RPMI8226 (cell line): ENCODE measurements around the gene NUDT4B.
"Not testable (repeated sequence)": the region's sequence is repeated elsewhere in the genome, so short reads cannot be mapped to it uniquely, and the experiment has no call there.

Experiments
- DNase-seq: peaks from one replicate; pipeline ENCODE4 v3.0.0-alpha.2; 2015

The NUDT4B gene

GRCh38 chr1:148743200-148743599 is 5.4 kb upstream of the NUDT4B start:
- not testable (repeated sequence) for DNase-seq

GRCh38 chr1:148743726-148744720 is 4.6 kb upstream of the NUDT4B start:
- not testable (repeated sequence) for DNase-seq

- not testable (repeated sequence) for DNase-seq
Observed at GRCh38 chr1:148749335-148749681, 734 bp downstream of the NUDT4B start.

GRCh38 chr1:148756231-148756630 is 7.7 kb downstream of the NUDT4B start:
- not testable (repeated sequence) for DNase-seq

- not testable (repeated sequence) for DNase-seq
Observed at GRCh38 chr1:148757446-148757845, 8.9 kb downstream of the NUDT4B start.

- not testable (repeated sequence) for DNase-seq
Observed at GRCh38 chr1:148758412-148758811, 9.8 kb downstream of the NUDT4B start.

GRCh38 chr1:148758925-148759324 is 10.4 kb downstream of the NUDT4B start:
- DNase-seq, result not testable (repeated sequence)

GRCh38 chr1:148759749-148760148 is 11.2 kb downstream of the NUDT4B start:
- DNase-seq, result not testable (repeated sequence)

- not testable (repeated sequence) for DNase-seq
Observed at GRCh38 chr1:148760206-148760605, 11.6 kb downstream of the NUDT4B start.

GRCh38 chr1:148761360-148761759 is 12.8 kb downstream of the NUDT4B start:
- not testable (repeated sequence) for DNase-seq

GRCh38 chr1:148765238-148766019 is 16.9 kb downstream of the NUDT4B start:
- DNase-seq, result not testable (repeated sequence)

- DNase-seq, result not testable (repeated sequence)
Observed at GRCh38 chr1:148768541-148768940, 20.0 kb downstream of the NUDT4B start.

GRCh38 chr1:148769495-148769894 is 20.9 kb downstream of the NUDT4B start:
- not testable (repeated sequence) for DNase-seq

- not testable (repeated sequence) for DNase-seq
Observed at GRCh38 chr1:148773690-148774089, 25.1 kb downstream of the NUDT4B start.

- not testable (repeated sequence) for DNase-seq
Observed at GRCh38 chr1:148774102-148774501, 25.5 kb downstream of the NUDT4B start.

GRCh38 chr1:148775263-148775662 is 26.7 kb downstream of the NUDT4B start:
- not testable (repeated sequence) for DNase-seq

- not testable (repeated sequence) for DNase-seq
Observed at GRCh38 chr1:148777649-148778048, 29.1 kb downstream of the NUDT4B start.

- not testable (repeated sequence) for DNase-seq
Observed at GRCh38 chr1:148780404-148780803, 31.8 kb downstream of the NUDT4B start.

GRCh38 chr1:148791543-148792099 is 43.0 kb downstream of the NUDT4B start:
- not testable (repeated sequence) for DNase-seq

- DNase-seq, result not testable (repeated sequence)
Observed at GRCh38 chr1:148793762-148794332, 45.3 kb downstream of the NUDT4B start.
